ENCODE results near the gene ITGA2.

GRCh38 chr5:53052499-53052898, 63.3 kb downstream of the ITGA2 start:
- TF ChIP-seq POLR2A (IDR thresholded peaks at IDR 0.05; ENCODE audit: low read depth, low read length) (no peak), POLR2AphosphoS5 (IDR thresholded peaks at IDR 0.05; ENCODE audit: low read depth, low read length) (no peak)
